ENCODE results near the gene NBPF4.
"Not testable (repeated sequence)": the region's sequence is repeated elsewhere in the genome, so short reads cannot be mapped to it uniquely, and the experiment has no call there.

Gene NBPF4

GRCh38 chr1:108243976-108244375 lies at the start of gene NBPF4:
TSS of gene NBPF4 (minus strand) at chr1:108244076. CDS start at chr1:108243761, 315 bp downstream.
- DNase-seq (ENCODE audit: low spot score) = not testable (repeated sequence)

GRCh38 chr1:108282528-108283257 lies 38.8 kb upstream of the NBPF4 start:
- DNase-seq (ENCODE audit: low spot score) = not testable (repeated sequence)

DNA sequence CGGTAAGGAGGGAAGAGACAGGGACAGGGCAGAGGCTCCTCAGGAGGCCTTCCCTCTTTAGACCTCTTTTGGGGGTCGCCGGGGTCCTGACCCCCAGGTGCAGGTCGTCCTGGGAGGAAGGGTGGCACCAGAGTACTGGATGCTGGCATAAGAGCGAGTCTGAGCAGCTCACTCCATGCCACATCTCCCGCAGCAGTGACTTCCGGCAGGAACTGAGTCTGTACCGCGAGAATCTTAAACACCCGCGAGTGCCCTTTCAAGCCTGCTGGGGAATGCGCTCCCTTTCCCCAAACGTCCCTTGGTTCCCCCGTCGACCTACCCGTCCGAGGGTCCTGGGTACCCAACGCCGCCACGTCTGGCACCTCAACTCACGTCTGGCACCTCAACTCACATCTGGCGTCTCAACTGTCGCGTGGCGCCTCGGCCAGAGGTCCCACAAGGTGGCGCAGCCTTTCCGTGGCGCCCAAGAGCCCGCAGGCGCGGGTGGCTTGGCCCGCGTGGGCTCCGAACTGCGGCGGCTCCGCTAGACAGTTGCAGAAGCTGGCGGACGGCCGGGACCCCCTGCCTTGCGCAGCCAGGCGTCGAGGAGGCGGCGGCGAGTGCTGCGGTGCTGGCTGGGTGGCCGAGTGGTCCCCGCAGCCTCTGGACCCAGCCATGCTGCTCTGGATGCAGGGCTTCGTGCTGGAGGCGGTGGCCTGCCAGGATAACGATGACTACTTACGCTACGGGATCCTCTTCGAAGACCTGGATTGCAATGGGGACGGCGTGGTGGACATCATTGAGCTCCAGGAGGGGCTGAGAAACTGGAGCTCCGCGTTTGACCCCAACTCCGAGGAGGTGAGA lies 28.8 kb upstream of the NBPF4 start:
- DNase-seq (ENCODE audit: low spot score) = not testable (repeated sequence)

GRCh38 chr1:108267097-108267496 lies 23.2 kb upstream of the NBPF4 start:
- not testable (repeated sequence) for DNase-seq (ENCODE audit: low spot score)

GRCh38 chr1:108261967-108262366 lies 18.1 kb upstream of the NBPF4 start:
- DNase-seq (ENCODE audit: low spot score) = not testable (repeated sequence)

GRCh38 chr1:108261519-108261918 lies 17.6 kb upstream of the NBPF4 start:
- DNase-seq (ENCODE audit: low spot score) = not testable (repeated sequence)

DNA sequence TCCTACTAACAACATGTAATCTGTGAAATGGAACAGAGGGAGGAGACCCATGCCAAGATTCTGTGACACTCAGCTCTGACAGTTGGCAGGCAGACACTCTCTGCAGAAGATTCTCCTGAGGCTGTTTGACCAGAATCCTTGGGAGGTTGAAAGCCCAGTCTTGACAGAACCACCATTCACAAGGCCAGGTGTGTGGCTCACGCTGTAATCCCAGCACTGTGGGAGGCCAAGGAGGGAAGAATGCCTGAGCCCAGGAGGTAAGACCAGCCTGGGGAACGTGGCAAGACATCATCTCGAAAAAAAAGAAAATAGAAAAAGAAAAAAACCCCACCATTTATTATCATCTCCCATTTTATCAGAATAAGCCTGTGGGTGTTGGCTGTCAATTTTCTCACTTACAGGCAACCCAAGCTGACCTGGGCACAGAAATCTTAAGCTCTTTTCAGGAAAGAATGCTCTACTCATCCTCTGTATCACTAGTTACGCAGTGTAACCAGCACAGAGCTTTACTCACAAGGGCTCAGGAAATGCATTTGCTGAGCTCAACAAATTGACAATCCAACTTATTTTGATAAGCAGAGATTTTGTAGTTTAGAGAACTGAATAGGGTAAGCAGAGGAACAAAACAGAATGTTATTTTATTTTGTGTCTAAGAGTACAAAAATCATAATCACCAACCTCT lies 16.8 kb upstream of the NBPF4 start:
- DNase-seq (ENCODE audit: low spot score) = not testable (repeated sequence)

GRCh38 chr1:108255426-108255825 lies 11.6 kb upstream of the NBPF4 start:
- DNase-seq (ENCODE audit: low spot score) = not testable (repeated sequence)

GRCh38 chr1:108239426-108239825 lies 4.5 kb downstream of the NBPF4 start:
- DNase-seq (ENCODE audit: low spot score) = not testable (repeated sequence)

- DNase-seq (ENCODE audit: low spot score) = not testable (repeated sequence)
Observed at GRCh38 chr1:108235308-108235707, 8.6 kb downstream of the NBPF4 start.

- not testable (repeated sequence) for DNase-seq (ENCODE audit: low spot score)
Observed at GRCh38 chr1:108232183-108232582, 11.7 kb downstream of the NBPF4 start.

DNA sequence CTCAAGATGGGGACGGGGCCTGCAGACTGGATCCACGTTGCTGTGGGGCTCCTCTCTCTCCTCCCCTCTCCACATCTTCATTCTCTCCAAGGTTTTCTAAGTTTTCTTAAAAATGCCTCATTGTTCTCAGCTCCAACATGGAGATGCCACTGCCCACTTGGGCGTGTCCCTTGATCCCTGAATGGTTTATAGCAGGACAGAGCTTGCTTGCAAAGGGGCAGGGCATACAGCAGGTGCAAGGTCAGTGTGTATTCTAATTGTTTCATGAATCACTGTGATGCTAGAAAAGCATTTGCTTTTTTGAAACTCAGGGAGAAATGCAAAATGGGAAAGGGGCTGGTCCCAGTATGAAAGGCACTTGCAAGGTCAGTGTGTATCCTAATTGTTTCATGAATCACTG lies 13.9 kb downstream of the NBPF4 start:
- not testable (repeated sequence) for DNase-seq (ENCODE audit: low spot score)

DNA sequence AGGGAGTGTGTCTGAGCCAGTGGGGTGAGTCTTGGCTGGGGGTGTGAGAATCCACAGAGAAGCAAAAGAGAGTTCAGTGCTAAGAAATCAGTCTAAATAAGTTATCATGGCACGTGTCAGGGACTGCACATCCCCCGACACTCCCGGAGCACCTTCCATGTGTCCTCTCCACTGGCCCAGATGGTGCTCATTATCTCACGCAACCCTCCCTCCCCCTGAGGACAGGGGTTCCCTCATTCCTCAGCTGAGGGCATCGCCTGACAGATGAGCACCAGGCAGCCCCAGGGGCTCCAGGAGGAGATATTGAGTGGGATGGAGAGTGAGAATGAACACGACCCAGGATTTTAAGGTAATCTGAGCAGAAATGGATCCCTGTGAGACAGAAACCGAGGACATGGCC lies 16.1 kb downstream of the NBPF4 start:
- DNase-seq (ENCODE audit: low spot score) = not testable (repeated sequence)

- not testable (repeated sequence) for DNase-seq (ENCODE audit: low spot score)
Observed at GRCh38 chr1:108226855-108227254, 17.0 kb downstream of the NBPF4 start.

DNA sequence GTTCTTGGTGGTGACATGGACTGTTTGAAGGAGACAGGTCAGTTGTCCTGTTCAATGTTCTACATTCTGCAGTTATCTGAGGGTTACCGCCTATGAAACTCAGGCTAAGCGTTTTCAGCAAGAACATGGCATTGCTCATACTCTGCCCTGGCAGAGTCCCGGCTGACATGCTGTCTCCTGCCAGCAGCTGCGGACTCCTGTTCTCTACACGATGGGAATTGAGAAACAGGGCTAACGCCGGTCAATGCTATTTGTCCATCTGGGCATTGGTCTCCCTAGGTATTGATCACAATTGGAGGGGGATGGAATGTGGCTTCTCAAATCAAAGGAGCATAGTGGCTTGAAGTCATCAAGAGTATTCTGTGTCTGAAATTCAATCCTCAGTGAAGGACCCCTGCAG lies 20.6 kb downstream of the NBPF4 start:
- DNase-seq (ENCODE audit: low spot score) = not testable (repeated sequence)

- DNase-seq (ENCODE audit: low spot score) = not testable (repeated sequence)
Observed at GRCh38 chr1:108217515-108218174, 26.2 kb downstream of the NBPF4 start.

- not testable (repeated sequence) for DNase-seq (ENCODE audit: low spot score)
Observed at GRCh38 chr1:108217007-108217406, 26.9 kb downstream of the NBPF4 start.

- not testable (repeated sequence) for DNase-seq (ENCODE audit: low spot score)
Observed at GRCh38 chr1:108216028-108216890, 27.6 kb downstream of the NBPF4 start.

GRCh38 chr1:108214641-108215465 lies 29.0 kb downstream of the NBPF4 start:
- peak; percentile 15 for DNase-seq (ENCODE audit: low spot score)

DNA sequence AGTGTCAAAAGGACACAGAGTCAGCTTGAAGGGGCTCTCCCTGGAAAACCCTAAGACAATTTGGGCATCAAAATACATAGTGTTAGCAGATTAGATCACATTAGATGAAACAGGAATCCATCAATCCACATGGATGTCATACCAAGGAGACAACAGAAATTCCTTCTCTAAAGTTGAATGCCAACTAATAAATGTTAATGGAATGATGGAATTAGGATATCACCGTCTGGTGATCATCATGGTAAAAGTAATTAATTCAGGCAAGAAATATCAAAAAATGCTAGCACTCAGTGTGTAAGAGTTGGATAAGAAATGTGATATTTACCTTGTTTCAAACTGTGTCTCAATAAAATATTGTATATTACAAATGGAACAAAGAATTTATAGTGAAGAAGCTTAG lies 32.9 kb downstream of the NBPF4 start:
- DNase-seq (ENCODE audit: low spot score) = no peak
